Muscle of leg (tissue), 9 donors: Measurements from ENCODE around the gene MARK2. TPM values are rescaled to one million over a fixed set of nuclear protein-coding genes. Genes with fewer than 3 reads are reported as not detected.

Source experiments
- polyA plus RNA-seq, 8 donors: library from polyadenylated mRNA; unstranded; fragments of 120-200 nt; gene quantifications; one replicate each; pipeline versions ENCODE4 v1.2.1 to v1.2.3, GENCODE V29; 2013; ENCODE audit warnings: inconsistent platforms in 1 of 8, low replicate concordance in 1 of 8; ENCODE audit not compliant: insufficient read length in 8 of 8, insufficient read depth in 1 of 8
- total RNA-seq: library from RNA; stranded (reverse); fragments of 120-200 nt; gene quantifications from one replicate; pipeline ENCODE4 v1.2.4, GENCODE V29; 2013

MARK2 gene
- total and polyA plus RNA-seq, 9 donors, result 7.4 to 22.7 (median 18.1) TPM

Other genes starting within 250 kb of the MARK2 start
- 20.5 TPM for gene PLAAT3, start 224.7 kb upstream of the MARK2 start, total RNA-seq
- gene PLAAT3, start 224.7 kb upstream of the MARK2 start, polyA plus RNA-seq, result 10 to 100 TPM; 31.7 to 45.5 (median 35.4) TPM
- gene ATL3, start 167.7 kb upstream of the MARK2 start, total RNA-seq, result 38.8 TPM
- gene ATL3, start 167.7 kb upstream of the MARK2 start, polyA plus RNA-seq, result 10 to 100 TPM; 12.7 to 26.2 (median 15.6) TPM
- gene RTN3, start 157.6 kb upstream of the MARK2 start, total RNA-seq, result 25.5 TPM
- gene RTN3, start 157.6 kb upstream of the MARK2 start, polyA plus RNA-seq, result 10 to 100 TPM; 50.5 to 76.0 (median 54.5) TPM
- 23.3 TPM for gene ZFTA, start 70.3 kb upstream of the MARK2 start, total RNA-seq
- gene ZFTA, start 70.3 kb upstream of the MARK2 start, polyA plus RNA-seq, result 10 to 100 TPM; 24.9 to 33.0 (median 28.0) TPM
- 12.1 TPM for gene SPINDOC, start 25.7 kb upstream of the MARK2 start, total RNA-seq
- gene SPINDOC, start 25.7 kb upstream of the MARK2 start, polyA plus RNA-seq, result 10 to 100 TPM; 21.6 to 32.9 (median 24.5) TPM
- gene RCOR2, start 78.1 kb downstream of the MARK2 start, total RNA-seq, result 11.0 TPM
- gene RCOR2, start 78.1 kb downstream of the MARK2 start, polyA plus RNA-seq, result 10 to 100 TPM; 11.2 to 16.8 (median 14.6) TPM
- gene NAA40, start 99.9 kb downstream of the MARK2 start, total RNA-seq, result 8.9 TPM
- gene NAA40, start 99.9 kb downstream of the MARK2 start, polyA plus RNA-seq, result 10 to 100 TPM; 14.5 to 18.4 (median 16.6) TPM
- gene COX8A, start 135.5 kb downstream of the MARK2 start, total RNA-seq, result 408 TPM
- gene COX8A, start 135.5 kb downstream of the MARK2 start, polyA plus RNA-seq, result 100 to 1,000 TPM; 229 to 300 (median 276) TPM
- 19.9 TPM for gene OTUB1, start 147.3 kb downstream of the MARK2 start, total RNA-seq
- gene OTUB1, start 147.3 kb downstream of the MARK2 start, polyA plus RNA-seq, result 10 to 100 TPM; 50.4 to 61.9 (median 54.9) TPM
- 1.2 TPM for gene FLRT1, start 196.8 kb downstream of the MARK2 start, total RNA-seq
- gene FLRT1, start 196.8 kb downstream of the MARK2 start, polyA plus RNA-seq, result 1 to 10 TPM; 2.1 to 6.2 (median 3.0) TPM